HG03378 (cell line): ENCODE measurements around the gene TARBP2.

Source experiments
- ATAC-seq: cut with Tn5 transposase; IDR thresholded peaks from one replicate; pipeline ENCODE4 v1.9.1; 2021; ENCODE audit warnings: mild to moderate bottlenecking, moderate library complexity; ENCODE audit not compliant: unreplicated experiment

The TARBP2 gene

DNA sequence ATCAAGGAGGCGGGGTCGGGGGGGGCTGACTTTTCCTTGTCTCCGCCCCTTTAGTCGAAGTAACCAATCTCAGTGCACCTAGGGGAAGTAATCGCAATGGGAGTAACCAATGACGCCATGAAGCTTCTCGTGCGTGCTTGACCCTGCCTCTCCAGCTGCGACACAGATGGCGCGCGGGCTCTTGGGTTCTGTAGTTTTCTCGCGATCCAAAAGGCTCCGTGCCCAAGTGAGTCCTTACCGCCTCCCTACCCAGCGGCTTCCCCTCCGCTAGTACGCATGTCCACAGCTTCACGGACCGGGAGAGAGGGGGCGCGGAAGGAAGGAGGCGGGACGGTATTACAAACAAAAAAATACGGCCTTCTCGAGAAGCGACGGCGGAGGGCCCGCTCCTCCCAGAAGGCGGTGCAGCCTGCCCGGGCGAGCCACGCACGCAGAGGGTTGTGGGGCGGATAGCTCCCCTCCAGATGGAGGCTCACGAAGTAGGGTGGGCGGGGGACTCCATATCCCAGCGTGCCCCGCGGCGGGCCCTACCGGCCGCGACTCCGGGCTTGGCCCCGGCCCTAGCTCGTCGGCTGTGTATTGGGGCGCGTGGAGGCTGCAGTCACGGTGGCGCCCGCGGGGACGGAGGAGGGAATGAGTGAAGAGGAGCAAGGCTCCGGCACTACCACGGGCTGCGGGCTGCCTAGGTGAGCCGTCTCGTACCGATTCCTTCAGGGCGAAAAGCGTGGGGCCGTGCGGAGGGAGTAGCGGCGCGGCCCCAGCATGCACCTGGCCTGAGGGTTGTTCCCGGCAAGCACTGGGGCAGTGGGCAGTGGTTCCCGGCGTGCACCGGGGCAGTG lies at the start of gene TARBP2:
TARBP2 (plus strand) TSS at position 508 of the 839 bp plus-strand sequence; CDS start at position 634, 126 bp downstream.
- ATAC-seq, result peak; percentile 84

GRCh38 chr12:53451661-53452158 lies 49.4 kb upstream of the TARBP2 start, which contains the start of gene PCBP2:
Gene PCBP2, plus strand, starts transcription at chr12:53452102. Its CDS starts 2,699 bp downstream, at chr12:53454801.
- ATAC-seq, result peak; percentile 96

- no peak for ATAC-seq
These were observed 48.7 kb upstream of the TARBP2 start for GRCh38 chr12:53452159-53453077.

- ATAC-seq, result no peak
These were observed 47.0 kb upstream of the TARBP2 start for GRCh38 chr12:53453953-53454640.

- ATAC-seq, result no peak
These were observed 46.4 kb upstream of the TARBP2 start for GRCh38 chr12:53454707-53455106.

DNA sequence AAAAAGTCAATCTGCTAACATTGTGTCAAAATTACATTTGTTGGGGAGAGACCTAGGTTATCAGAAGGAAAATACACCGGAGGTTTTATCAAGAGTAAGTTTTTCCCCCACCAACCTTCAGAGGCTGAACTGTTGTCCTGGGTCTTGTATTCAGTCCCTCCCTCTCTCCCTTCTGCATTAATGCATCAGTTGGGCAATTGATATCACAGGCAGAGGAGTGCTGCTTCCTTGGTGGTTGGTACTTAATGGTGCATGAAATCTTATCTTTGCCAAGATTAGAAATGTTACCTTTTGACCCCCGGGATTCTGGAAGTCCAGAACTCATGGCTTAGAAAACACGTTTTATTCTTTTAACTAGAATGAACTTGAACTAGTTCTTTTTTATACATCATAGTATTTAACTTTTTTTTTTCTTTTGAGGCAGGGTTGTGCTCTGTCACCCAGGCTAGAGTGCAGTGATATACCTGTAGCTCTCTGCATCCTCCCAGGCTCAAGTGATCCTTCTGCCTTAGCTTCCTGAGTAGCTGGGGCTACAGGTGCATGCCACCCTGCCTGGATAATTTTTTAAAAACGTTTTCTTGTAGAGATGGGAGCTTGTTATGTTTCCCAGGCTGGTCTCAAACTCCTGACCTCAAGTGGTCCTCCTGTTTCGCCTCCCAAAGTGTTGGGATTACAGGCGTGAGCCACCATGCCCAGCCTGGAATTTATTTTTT lies 44.3 kb upstream of the TARBP2 start:
- ATAC-seq, result no peak

GRCh38 chr12:53459097-53459496 lies 42.0 kb upstream of the TARBP2 start:
- ATAC-seq, result no peak

DNA sequence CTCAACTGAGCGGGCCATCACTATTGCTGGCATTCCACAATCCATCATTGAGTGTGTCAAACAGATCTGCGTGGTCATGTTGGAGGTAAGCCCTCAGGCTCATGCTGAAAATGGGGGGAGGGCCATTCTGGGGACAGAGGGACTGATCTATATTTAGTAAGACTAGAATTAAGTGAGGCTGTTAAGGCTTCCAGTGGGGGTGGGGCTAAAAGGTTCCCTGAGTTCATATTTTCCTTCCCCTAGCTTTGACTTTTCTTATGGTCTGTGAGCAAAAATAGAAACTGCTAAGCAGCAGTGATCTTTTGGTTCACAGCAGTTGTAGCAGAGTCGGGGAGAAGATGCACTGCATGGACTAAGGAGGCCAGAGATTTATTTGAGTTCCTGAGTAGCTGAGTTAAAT lies 40.0 kb upstream of the TARBP2 start:
- no peak for ATAC-seq

GRCh38 chr12:53461591-53461990 lies 39.5 kb upstream of the TARBP2 start:
- no peak for ATAC-seq

- ATAC-seq, result no peak
These were observed 38.1 kb upstream of the TARBP2 start for GRCh38 chr12:53462935-53463334.

GRCh38 chr12:53463802-53464560 lies 37.1 kb upstream of the TARBP2 start:
- no peak for ATAC-seq

DNA sequence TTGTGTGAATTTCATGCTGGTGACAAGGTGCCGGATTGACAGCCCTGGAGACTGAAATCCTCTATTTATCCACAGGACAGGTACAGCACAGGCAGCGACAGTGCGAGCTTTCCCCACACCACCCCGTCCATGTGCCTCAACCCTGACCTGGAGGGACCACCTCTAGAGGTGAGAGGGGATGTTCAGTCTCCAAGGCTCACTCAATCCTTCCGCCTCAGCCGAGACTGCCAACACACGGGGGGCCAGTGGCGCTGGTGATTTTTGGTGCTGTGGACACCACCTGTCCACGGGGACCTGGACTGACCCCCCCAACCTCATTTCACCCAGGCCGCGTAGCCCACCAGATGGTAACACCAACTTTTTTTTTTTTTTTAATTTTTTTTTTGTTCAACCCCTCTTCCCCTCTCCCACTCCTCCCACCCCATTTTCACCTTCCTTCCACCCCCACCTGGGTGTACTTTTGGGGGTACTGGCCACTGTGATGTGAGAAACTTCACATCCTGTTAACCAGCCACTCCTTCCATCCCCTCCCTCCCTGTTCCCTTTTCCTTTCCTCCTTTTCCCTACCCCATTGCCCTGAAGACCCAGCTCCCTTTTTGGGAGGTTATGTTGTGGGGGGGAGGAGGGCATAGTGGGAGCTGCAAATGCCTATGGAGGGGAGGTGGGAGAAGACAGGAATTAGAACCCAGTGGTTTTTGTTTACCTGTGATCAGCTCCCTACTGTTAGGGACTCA lies 36.2 kb upstream of the TARBP2 start:
- no peak for ATAC-seq

DNA sequence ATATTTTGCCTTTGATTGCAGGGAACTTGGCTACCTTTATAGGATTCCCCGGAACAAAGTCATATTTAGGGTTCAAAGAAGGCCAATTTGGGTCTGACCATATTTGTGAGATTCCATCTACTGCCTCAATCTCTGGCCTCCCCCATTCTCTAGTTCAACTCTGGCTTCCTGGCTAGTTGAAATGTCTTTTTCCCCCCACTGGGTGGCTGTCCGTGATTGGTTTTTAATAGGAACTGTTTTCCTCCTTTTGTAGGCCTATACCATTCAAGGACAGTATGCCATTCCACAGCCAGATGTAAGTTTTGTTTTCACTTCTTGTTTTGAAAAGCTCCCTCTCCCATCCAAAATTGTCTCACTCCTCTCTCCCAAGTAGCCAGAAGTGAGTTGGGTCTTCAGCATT lies 35.4 kb upstream of the TARBP2 start:
- no peak for ATAC-seq

- no peak for ATAC-seq
These were observed 34.4 kb upstream of the TARBP2 start for GRCh38 chr12:53466640-53467039.

DNA sequence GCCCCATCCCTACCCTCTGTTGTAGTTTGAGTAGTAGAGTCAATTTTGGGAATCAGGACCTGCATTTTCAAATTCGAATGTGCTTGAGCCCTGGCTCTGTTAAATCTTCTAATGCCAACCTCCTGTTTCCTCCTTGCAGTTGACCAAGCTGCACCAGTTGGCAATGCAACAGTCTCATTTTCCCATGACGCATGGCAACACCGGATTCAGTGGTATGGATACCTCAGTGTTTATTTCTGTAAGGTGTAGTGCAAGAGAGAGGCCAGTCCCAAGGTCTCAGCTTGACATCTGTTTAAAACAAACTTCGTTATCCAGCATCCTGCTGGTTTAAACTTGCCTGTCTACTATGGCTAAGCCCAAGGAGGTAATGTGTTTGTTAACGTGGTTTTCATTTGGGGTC lies 34.0 kb upstream of the TARBP2 start:
- ATAC-seq, result no peak

GRCh38 chr12:53467880-53468279 lies 33.2 kb upstream of the TARBP2 start:
- ATAC-seq, result no peak

GRCh38 chr12:53468282-53468681 lies 32.8 kb upstream of the TARBP2 start:
- ATAC-seq, result no peak

DNA sequence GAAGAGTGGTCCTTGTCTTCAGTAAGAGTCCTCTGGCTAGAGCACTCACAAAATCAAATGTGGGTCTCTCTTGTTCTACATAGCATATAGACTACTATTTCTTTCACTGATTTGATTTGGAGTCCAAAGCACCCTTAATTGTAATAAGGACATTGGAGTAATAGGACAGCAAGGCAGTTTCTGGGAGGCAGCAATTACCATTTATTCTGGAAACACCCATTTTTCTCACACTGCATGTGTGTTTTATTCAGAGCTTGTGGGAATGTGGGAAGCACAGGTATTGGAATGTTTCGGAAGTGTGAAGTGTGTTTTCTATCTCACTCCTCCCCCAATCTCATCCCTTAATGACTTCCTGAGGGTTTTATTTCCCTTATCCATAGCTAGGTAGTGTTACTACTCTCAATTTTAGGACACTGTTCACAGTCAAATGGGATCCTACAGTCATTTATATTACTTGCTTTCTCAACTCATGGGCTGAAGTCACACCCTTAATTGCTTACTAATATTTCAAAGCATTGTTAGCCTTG lies 29.0 kb upstream of the TARBP2 start:
- no peak for ATAC-seq

DNA sequence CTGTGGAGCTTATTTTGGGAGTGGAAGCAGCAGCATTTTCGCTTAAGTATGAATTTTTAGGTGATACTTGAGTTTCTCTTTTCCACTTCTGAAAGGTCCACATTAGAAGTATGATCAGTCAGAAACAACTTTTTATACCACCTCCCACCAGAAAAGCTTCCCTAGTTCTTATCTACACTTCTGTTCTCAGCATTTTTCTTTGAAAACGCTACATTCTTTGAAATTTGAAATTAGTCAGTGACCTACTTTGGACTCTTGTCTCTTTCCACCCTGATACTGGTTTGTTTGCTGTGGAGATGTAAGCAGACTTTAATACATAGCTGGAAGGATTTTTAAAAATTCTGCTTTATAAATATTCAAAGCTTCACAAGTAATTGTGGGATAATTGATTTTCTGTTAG lies 27.0 kb upstream of the TARBP2 start:
- ATAC-seq, result no peak
